ENCODE measurements around the gene NOL4L. TPM values are rescaled to one million over a fixed set of nuclear protein-coding genes. Genes with fewer than 3 reads are reported as not detected.

Gene NOL4L
- total and polyA plus RNA-seq, 10 donors, result 3.4 to 45.4 (median 28.6) TPM

GRCh38 chr20:32610472-32611218 lies 25.5 kb upstream of the NOL4L start:
- DNase-seq, result no peak
- WGBS, 5 donors, result 56 to 77% (median 69%) methylated on average over 9 to 17 of the region's 17 CpGs
- no peaks in the 10 kb centered on the region for H3K36me3 ChIP-seq
- H3K27ac ChIP-seq, result no peak overlapping the region
- intact Hi-C loops (cut with DNase I; ENCODE audit: low total_unique reads), result no loop called here
- peaks cover 0 to 14% (median 0%) of the 10 kb centered on the region in 6 donors for H3K4me1 ChIP-seq
- no peak for TF ChIP-seq CTCF (IDR thresholded peaks at IDR 0.05 in 8 of 11, conservative IDR thresholded peaks at IDR 0.05 in 3 of 11)
- TF ChIP-seq POLR2AphosphoS5 (IDR thresholded peaks at IDR 0.05), result no peak
- TF ChIP-seq POLR2A (IDR thresholded peaks at IDR 0.05), result no peak
- H3K4me3 ChIP-seq, result no peak overlapping the region
- H3K27me3 ChIP-seq (replicated peaks in 1 of 7), result peaks cover 0 to 23% (median 0%) of the 10 kb centered on the region in 7 donors
- H3K9me3 ChIP-seq, result no peaks in the 10 kb centered on the region

- Histone ChIP-seq H3K9me3 (no peaks in the 10 kb centered on the region), H3K4me3 (no peak overlapping the region), H3K27me3 (replicated peaks in 1 of 7) (peaks cover 0 to 29% (median 0%) of the 10 kb centered on the region in 7 donors), H3K36me3 (no peaks in the 10 kb centered on the region), H3K4me1 (peaks cover 0 to 20% (median under 1%) of the 10 kb centered on the region in 6 donors), H3K27ac (no peak overlapping the region)
- no peak for TF ChIP-seq CTCF (IDR thresholded peaks at IDR 0.05 in 8 of 11, conservative IDR thresholded peaks at IDR 0.05 in 3 of 11)
- TF ChIP-seq POLR2A (IDR thresholded peaks at IDR 0.05), result no peak
- TF ChIP-seq POLR2AphosphoS5 (IDR thresholded peaks at IDR 0.05), result no peak
- no peak for DNase-seq
- 89 to 94% (median 91%) methylated on average over 4 of the region's 4 CpGs for WGBS, 5 donors
- intact Hi-C loops (cut with DNase I; ENCODE audit: low total_unique reads), result no loop called here
Observed at GRCh38 chr20:32609993-32610392, 24.9 kb upstream of the NOL4L start.

GRCh38 chr20:32609111-32609773 lies 24.1 kb upstream of the NOL4L start:
- no peaks in the 10 kb centered on the region for H3K36me3 ChIP-seq

More at GRCh38 chr20:32609111-32609773, 24.1 kb upstream of the NOL4L start:
- H3K27me3 ChIP-seq (replicated peaks in 1 of 7), result peaks cover 0 to 29% (median 0%) of the 10 kb centered on the region in 7 donors
- peaks cover 0 to 28% (median 2%) of the 10 kb centered on the region in 6 donors for H3K4me1 ChIP-seq
- no peak for DNase-seq
- WGBS, 5 donors, result 86 to 98% (median 90%) methylated on average over 9 to 14 of the region's 14 CpGs
- TF ChIP-seq CTCF (IDR thresholded peaks at IDR 0.05 in 8 of 11, conservative IDR thresholded peaks at IDR 0.05 in 3 of 11), result no peak
- no peak for TF ChIP-seq POLR2AphosphoS5 (IDR thresholded peaks at IDR 0.05)
- TF ChIP-seq POLR2A (IDR thresholded peaks at IDR 0.05), result no peak
- H3K9me3 ChIP-seq, result no peaks in the 10 kb centered on the region
- no peak overlapping the region for H3K4me3 ChIP-seq
- no peak overlapping the region for H3K27ac ChIP-seq
- intact Hi-C loops (cut with DNase I; ENCODE audit: low total_unique reads), result no loop called here
